ENCODE results near the gene MST1R.

MST1R gene

DNA sequence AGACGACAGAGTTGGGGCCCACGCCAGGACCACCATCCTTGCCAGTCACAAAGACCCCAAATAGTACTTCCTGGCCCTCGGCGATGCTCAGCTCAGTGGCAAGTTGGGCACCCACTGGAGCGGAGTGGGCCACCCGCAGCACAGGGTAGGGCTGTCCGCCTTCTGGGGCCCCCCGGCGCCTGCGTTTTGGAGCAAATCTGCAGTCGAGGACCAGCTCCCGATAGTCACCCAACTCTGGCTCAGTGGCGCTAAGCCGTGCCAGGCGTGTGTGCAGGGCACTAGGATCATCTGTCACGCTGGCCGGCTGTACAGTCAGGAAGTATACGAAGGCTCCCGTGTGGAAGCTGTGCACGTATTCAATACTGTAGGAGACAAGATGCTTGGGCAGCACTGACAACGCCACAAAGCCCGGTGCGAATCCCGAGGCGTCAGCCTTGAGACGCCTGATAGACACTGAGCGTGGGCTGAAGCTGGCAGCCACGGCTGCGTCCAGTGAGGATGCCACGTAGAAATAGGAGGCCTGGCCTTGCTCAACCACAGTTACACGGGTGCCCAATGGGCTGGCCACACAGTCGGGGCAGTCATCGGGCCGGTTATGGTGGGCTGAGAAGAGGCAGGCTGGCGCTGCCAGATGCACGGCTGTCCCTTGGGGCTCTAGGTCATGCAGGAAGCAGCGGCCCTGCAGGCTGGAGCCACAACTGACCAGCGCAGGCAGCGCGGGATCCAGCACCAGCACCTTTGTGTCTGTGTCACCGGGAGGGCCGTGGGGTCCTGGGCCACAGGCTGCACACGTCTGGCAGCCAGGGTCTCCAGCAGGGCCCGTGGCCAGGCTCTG is 945 bp downstream of the MST1R start:
- H3K79me2 ChIP-seq (ENCODE audit: insufficient read depth, low read length): no peaks in the 10 kb centered on the region
- no peak for DNase-seq

DNA sequence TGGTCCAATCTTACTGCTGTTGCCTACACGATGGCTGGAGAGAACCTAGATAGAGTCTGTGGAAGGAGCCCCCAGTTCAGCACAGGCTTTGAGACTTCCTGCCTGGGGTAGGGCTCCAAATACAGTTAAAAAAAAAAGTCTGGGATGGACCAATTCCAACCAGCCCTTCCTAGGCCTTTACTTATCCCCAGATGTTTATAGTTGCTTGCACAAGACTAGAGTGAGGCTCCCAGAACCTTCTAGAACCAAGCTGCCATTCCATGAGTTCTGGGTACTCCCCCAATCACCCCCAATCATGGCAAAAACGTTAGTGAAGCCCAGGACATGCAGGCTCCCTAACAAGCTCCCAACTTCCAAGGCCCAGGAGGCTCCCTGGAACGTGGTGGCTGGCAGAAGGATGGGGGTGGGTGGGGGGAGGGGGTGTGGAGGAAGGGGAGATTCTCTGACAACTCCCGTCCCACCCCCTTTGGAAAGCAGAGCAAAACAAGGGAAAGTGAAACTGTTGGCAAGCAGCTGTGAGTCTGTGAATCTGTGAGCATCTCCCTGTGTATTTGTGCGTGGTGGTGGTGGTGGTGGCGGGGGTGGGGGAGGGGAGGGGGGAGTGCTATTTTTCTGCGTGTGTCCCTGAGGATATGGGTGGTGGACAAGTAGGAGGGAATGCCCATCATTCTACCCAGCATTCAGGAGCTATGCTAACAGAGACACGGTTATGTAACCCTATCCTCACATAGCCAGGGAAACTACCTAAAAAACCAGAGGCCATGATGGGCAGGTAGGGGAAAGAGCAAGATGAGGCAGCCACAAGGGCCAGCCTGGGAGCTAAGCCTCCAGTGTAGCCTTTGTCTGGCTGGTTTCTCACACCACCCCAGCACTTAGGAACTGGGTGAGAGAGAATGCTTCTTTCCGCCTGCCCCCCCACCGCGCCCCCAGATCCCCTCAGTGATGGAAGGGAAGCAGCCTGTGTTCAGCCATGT is 2.0 kb downstream of the MST1R start:
- Histone ChIP-seq H3K27ac (ENCODE audit: low read length) (no peak overlapping the region), H3K4me3 (ENCODE audit: low read depth in 1 of 2, low read length in 2 of 2) (no peak overlapping the region), H2AFZ (ENCODE audit: low read depth, low read length) (no peak overlapping the region; the same call in 1 of the 2 replicates), H3K9ac (ENCODE audit: low read depth, low read length) (no peak overlapping the region), H3K27me3 (ENCODE audit: insufficient read depth, low read length, poor library complexity) (no peaks in the 10 kb centered on the region), H3K36me3 (ENCODE audit: insufficient read depth, low read length) (no peaks in the 10 kb centered on the region), H3K9me3 (ENCODE audit: insufficient read depth, low read length, severe bottlenecking) (no peaks in the 10 kb centered on the region), H4K20me1 (ENCODE audit: insufficient read depth, low read length) (no peaks in the 10 kb centered on the region), H3K4me2 (ENCODE audit: insufficient read depth, low read length) (peak overlapping the region; percentile 22; the same call in 1 of the 2 replicates), H3K4me1 (ENCODE audit: insufficient read depth, low read length) (peaks cover 12% of the 10 kb centered on the region), H3K79me2 (ENCODE audit: insufficient read depth, low read length) (no peaks in the 10 kb centered on the region)
- DNase-seq (peak; percentile 49), ATAC-seq (ENCODE audit: insufficient read depth, low read depth) (peak; percentile 67)
- TF ChIP-seq CTCF (IDR thresholded peaks at IDR 0.05; ENCODE audit: borderline replicate concordance, extremely low read depth, low read length, poor library complexity, severe bottlenecking) (no peak), EZH2 (IDR thresholded peaks at IDR 0.05; ENCODE audit: borderline replicate concordance, low read depth, low read length, severe bottlenecking) (no peak)

More for the DNA sequence above, 945 bp downstream of the MST1R start:
- no peaks in the 10 kb centered on the region for H3K9me3 ChIP-seq (ENCODE audit: insufficient read depth, low read length, severe bottlenecking)
- no peak overlapping the region for H3K9ac ChIP-seq (ENCODE audit: low read depth, low read length)
- H3K27me3 ChIP-seq (ENCODE audit: insufficient read depth, low read length, poor library complexity): no peaks in the 10 kb centered on the region
- H3K4me2 ChIP-seq (ENCODE audit: insufficient read depth, low read length): no peak overlapping the region
- H2AFZ ChIP-seq (ENCODE audit: low read depth, low read length): no peak overlapping the region
- H3K4me1 ChIP-seq (ENCODE audit: insufficient read depth, low read length): peaks cover 12% of the 10 kb centered on the region
- no peaks in the 10 kb centered on the region for H4K20me1 ChIP-seq (ENCODE audit: insufficient read depth, low read length)
- no peak overlapping the region for H3K27ac ChIP-seq (ENCODE audit: low read length)
- H3K36me3 ChIP-seq (ENCODE audit: insufficient read depth, low read length): no peaks in the 10 kb centered on the region
- no peak for TF ChIP-seq EZH2 (IDR thresholded peaks at IDR 0.05; ENCODE audit: borderline replicate concordance, low read depth, low read length, severe bottlenecking)
- TF ChIP-seq CTCF (IDR thresholded peaks at IDR 0.05; ENCODE audit: borderline replicate concordance, extremely low read depth, low read length, poor library complexity, severe bottlenecking): no peak
- no peak for ATAC-seq (ENCODE audit: insufficient read depth, low read depth)
- no peak overlapping the region for H3K4me3 ChIP-seq (ENCODE audit: low read depth in 1 of 2, low read length in 2 of 2)

DNA sequence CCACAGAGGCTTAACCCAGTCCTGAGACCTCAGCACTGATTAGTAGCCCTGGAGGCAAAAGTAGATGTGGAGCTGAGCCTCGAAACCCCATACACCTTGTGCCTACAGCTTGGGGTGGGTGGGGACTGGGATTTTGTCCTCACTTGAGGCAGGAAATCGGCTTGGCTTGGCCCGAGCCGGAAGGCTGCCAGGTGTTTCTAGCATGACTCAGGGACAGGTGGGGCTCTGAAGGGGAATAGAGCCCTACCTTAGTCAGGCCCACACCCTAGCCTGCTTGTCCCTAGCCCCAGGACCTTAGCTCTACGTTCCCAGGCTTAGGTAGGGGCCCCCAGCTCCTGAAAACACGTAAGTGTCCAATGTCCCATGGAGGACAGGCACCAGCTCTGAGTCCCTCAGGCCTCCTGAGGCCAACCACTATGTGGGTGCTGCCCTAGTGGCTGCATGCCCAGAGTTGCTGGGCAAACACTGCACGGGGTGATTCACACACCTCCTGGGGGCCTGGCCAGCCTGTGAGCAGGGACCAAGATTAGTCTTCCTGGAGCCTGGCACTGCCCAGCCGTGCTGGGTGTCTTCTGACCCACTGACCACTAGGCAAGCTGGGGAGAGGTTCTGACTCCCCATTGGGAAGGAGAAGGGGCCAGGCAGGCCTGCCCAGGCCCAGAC is 3.1 kb downstream of the MST1R start:
- no peak overlapping the region for H3K9ac ChIP-seq (ENCODE audit: low read depth, low read length)
- no peak overlapping the region for H3K4me3 ChIP-seq (ENCODE audit: low read depth in 1 of 2, low read length in 2 of 2)
- no peaks in the 10 kb centered on the region for H3K36me3 ChIP-seq (ENCODE audit: insufficient read depth, low read length)
- TF ChIP-seq EZH2 (IDR thresholded peaks at IDR 0.05; ENCODE audit: borderline replicate concordance, low read depth, low read length, severe bottlenecking) (no peak), CTCF (IDR thresholded peaks at IDR 0.05; ENCODE audit: borderline replicate concordance, extremely low read depth, low read length, poor library complexity, severe bottlenecking) (no peak)
- no peaks in the 10 kb centered on the region for H3K9me3 ChIP-seq (ENCODE audit: insufficient read depth, low read length, severe bottlenecking)
- no peaks in the 10 kb centered on the region for H3K27me3 ChIP-seq (ENCODE audit: insufficient read depth, low read length, poor library complexity)
- DNase-seq (no peak), ATAC-seq (ENCODE audit: insufficient read depth, low read depth) (no peak)
- H3K27ac ChIP-seq (ENCODE audit: low read length): no peak overlapping the region
- H3K4me1 ChIP-seq (ENCODE audit: insufficient read depth, low read length): peaks cover 12% of the 10 kb centered on the region
- H4K20me1 ChIP-seq (ENCODE audit: insufficient read depth, low read length): no peaks in the 10 kb centered on the region
- H3K4me2 ChIP-seq (ENCODE audit: insufficient read depth, low read length): no peak overlapping the region
- H2AFZ ChIP-seq (ENCODE audit: low read depth, low read length): no peak overlapping the region
- H3K79me2 ChIP-seq (ENCODE audit: insufficient read depth, low read length): no peaks in the 10 kb centered on the region
